Tongue (tissue), 2 donors: ENCODE data around the gene ACSS1. TPM values are rescaled to one million over a fixed set of nuclear protein-coding genes. Genes with fewer than 3 reads are reported as not detected.

Source experiments
- DNase-seq: peaks from one replicate; pipeline ENCODE4 v3.0.0-alpha.2; 2015
- total RNA-seq: library from RNA; depleted of rRNA; stranded (reverse); fragments of >200 nt; gene quantifications from one replicate; pipeline ENCODE4 v1.2.3, GENCODE V29; 2014

Gene ACSS1
- total RNA-seq, 1 donor from 2014 or later, result 21.3 TPM

GRCh38 chr20:25046181-25046641 is 11.7 kb downstream of the ACSS1 start:
- DNase-seq, result no peak

- DNase-seq, result no peak
Observed at GRCh38 chr20:25045343-25045712, 12.6 kb downstream of the ACSS1 start.

DNA sequence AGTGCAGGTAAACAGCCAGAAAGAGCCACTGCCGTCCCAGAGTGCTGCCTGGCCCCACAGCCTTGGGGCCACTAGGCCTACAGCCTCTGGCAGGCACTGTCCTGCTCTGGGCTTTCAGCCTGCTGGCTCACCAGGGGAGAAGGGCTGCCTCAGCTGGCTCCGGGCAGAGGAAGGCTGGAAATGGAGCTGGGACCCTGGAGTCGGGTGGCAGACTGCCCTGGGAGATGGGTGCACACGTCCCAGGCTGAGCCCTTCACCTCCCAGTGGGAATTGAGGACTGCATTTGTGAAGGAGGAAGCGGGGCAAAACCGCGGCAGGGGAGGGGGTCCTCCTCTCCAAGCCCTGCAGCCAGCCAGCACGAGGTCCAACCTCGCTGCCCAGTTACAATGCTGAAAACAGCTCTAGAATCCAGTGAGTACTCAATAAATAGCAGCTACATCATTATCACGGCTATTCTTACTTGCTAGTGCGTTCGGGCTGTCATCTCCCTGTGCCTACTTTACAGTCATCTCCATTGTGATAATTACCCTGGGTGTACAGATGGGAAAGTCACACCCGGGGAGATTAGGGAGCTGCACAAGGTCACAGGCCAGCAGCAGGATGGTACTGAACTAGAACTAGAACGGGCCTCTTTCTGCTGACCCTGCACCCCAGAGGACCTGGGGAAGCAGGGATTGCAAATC is 13.1 kb downstream of the ACSS1 start:
- no peak for DNase-seq

DNA sequence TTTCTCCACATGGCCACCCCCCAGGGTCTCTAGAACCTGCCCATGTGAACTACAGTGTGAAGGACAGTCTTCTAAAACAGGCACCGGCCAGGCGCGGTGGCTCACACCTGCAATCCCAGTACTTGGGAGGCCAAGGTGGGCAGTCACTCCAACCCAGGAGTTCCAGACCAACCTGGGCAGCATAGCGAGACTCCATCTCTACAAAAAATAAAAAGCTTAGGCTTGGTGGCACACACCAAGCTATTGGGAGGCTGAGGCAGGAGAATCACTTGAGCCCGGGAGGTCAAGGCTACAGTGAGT is 13.7 kb downstream of the ACSS1 start:
- no peak for DNase-seq

GRCh38 chr20:25043499-25044260 is 14.3 kb downstream of the ACSS1 start:
- no peak for DNase-seq

DNA sequence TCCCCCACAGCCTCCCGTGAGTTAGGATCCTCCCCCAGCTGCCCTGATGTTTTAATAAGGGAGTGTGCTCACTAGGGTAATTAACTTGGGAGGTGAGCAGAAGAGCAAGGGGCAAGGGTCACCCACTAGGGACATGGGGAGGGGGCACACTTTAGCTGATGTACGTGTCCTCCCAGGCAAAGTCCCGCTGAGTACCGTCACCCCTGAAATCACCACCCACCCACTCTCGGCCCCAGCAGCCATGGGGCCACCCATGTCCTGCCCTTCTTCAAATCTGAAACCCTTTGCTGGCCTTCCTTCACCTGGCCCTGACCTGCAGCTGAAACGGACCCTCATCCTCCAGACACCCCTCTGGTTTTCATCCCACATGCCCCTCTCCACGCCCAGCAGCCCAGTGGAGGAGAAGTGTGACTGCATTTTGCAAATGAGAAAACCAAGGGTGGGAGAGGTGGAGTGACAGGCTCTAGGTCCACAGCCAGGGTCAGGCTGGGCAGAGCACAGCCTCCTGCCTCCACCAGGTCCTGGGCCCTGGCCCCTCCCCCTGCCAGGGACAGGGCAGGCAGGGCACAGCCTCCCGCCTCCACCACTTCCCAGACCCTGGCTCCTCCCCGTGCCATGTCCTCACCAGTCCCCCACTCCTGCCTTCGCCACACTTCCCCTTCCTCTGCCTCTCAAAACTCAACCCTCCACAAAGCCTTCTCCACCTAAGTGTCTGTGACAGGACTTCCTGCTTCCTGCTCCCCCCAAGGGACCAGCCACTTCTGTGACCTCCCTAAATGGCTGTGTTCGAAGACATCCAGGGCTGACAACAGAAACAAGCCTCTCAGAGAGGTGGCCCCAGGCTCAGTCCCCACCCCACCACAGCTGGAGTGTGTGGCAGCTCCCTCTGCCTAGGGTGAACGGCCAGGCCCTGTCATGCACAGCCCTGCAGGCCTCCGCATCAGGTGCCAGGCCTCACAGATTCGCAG is 15.1 kb downstream of the ACSS1 start:
- DNase-seq, result no peak

GRCh38 chr20:25041813-25042530 is 16.0 kb downstream of the ACSS1 start:
- DNase-seq, result no peak

DNA sequence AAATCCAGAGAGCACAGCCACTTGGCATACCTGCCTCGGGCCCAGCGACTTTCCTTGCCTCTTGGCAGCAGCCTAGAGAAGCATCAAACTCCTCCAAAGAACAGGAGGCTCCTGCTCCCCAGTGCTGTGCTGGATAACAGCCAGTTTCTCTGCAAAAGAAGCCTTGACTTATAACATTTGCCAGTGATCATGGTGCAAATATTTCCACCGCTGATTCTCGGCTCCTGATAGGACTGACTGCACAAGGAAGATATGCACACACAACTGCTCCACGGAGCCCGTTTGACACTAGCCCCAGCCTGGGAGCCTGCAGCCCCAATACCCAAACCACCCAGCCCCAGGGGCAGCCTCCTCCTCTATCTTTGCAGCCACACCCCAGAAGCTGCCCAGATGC is 17.5 kb downstream of the ACSS1 start:
- peak; percentile 87 for DNase-seq

GRCh38 chr20:25039697-25040437 is 18.1 kb downstream of the ACSS1 start:
- peak; percentile 94 for DNase-seq

DNA sequence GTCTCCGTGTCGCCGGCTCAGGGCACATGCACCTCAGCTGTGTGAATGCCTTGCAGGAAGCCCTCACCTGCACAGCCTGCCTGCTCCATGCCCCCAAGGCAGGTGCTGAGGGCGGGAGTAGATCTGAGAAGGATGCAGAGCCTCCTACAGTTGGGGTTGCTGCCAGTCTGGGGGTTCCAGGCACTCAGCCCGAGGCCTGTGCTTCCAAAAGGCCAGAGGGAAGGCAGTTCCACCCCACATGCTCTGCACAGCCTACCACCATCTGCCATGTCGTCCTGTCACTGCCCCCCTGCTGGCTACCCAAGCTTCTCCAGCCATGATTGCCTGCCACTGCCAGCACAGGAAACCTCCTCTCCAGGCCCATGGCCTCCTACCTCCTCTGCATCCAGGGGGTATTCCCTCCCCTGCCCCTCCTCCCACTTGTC is 19.3 kb downstream of the ACSS1 start:
- DNase-seq, result no peak

DNA sequence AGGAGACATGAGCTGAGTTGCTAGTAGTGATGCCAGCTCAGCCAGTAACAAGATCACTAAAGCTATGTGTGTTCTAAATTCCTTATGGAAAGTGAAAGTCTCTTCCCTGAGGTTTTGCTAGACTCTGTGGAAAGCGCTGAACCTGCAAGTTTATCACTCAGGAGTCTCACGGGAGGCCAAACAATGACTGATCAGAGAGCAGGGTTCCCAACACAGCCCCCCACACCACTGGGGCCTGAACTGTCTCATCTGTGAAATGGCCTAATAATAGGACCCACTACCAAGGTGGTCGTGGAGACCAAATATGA is 19.9 kb downstream of the ACSS1 start:
- DNase-seq, result no peak

DNA sequence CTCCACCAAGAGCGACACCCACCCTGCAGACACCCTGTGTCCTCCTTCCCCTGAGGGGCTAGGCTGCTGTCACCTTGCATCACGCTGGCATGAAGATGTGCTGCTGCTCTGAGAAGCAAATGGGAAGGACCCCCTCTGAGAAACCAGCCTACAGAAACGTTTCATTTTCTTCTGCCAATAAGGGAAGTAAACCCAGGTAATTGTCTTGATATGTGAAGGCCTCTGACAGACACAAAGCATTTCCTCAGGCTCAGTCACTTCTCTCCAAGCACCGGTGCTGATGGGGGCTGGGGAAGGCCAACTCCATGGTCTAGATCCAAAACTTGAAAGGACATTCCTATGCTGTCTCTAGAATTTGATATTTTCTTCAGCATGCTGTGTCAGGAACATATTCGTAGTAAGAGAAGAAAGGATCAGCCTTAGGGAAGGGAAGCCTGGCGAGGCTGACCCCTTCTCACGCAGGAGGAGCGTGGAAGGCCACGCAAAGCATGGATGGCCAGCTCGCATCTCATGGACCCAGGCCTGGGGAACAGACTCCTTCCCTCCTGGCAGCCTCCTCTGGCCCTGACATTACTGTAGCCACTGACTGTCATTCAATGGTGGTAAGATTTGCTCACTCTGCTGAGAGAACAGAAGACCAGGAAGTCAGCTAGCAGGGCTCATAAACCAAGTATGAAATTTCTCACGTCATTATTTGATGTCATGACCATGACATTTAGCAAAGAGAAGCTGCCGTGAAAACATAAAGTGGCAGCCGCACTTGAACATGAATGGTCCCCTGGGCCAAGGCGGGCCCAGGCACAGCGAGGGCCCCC is 20.4 kb downstream of the ACSS1 start:
- no peak for DNase-seq

DNA sequence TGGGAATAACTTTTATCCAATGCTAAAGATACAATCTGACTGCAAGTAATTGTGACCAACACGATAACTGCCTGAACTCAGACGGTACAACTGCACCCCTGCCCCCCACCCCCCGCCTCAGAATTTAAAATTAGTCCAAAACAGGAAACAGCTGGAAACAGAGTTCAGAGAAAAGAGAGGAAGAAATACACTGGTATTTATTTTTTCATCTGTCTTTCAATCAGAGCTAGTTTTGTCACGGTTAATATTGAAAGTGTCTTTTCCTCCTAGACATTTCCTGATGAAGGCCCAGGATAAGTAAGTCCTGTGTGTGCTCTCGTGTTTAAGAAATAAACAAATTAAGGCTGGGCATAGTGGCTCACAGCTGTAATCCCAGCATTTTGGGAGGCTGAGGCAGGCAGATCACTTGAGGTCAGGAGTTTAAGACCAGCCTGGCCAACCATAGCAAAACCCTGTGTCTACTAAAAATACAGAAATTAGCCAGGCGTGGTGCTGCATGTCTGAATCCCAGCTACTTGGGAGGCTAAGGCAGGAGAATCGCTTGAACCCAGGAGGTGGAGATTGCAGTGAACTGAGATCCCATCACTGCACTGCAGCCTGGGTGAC is 21.5 kb downstream of the ACSS1 start:
- DNase-seq, result no peak

DNA sequence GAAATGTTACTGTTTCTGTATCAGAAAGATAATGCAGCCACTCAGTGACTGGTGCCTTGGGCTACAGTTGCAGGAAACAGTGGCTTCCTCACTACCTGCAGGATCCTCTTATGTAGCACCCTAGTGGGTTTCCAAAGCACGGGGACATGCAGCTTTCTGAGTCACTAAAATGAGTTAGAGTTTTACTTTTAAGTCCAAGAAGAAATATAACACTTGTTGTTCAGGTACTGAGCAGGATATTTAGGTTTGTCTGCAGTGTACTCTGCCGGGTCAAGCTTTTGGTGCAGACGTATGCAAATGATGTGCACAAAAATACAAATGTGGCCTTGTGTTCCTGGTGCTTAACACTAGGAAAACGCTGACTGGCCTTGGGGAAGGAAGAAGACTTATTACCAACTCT is 22.0 kb downstream of the ACSS1 start:
- DNase-seq, result no peak

DNA sequence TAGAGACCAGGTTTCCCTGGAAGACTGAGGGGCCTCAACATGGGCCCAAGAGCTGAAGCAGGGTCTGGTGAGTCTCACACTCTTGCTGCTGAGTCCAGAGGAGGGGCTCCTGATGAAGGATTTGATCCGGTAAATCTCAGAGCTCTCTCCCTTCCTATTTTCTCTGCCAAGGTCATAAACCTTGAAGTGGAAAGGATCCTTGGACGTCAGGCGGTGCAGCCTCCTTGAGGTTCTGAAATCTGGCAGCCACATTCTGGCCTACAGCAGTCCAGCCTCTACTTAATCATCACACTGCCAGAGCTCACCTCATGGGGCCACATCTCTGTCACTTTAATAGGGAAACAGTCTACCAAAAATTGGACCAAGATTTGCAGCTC is 24.0 kb downstream of the ACSS1 start:
- peak; percentile 69 for DNase-seq

GRCh38 chr20:25033265-25033923 is 24.5 kb downstream of the ACSS1 start:
- DNase-seq, result peak; percentile 80

DNA sequence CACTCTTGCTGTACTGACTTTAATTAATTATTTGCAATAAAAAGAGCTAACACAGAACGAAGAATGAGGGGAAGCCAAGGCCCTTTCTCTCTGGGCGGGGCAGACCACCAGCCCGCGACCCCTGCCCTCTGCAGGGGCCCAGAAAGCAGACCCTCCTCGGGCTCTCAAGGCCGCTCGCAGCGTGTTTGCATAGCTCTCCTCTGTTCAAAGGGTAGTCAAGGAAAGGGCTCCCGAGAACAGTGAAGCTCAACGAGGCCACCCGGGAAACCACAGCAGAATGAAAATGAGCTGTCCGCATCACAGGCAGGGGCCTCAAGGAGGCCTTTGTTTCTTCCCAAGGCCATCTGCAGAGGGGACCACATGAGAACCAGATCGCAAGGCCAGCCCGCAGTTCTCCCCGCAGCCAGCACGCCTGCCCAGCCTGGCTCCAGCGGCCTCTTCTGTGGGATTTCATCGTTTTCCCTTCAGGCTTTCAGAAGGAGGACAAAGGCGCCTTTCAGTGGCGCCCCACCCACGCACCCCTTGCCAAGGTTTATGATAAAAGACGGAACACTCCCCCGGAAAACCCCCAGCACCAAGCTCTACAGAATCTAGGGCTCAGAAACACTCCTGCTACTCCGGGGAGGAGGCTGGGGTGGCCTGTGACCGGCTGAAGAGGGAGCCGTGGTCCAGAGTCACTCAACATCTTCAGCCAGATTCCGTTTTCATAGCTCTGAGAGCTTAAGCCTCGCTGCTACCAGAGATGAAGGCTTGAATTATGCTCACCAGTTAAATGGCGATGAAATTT is 25.3 kb downstream of the ACSS1 start:
- DNase-seq, result peak; percentile 87

GRCh38 chr20:25032065-25032477 is 25.9 kb downstream of the ACSS1 start:
- DNase-seq, result no peak

DNA sequence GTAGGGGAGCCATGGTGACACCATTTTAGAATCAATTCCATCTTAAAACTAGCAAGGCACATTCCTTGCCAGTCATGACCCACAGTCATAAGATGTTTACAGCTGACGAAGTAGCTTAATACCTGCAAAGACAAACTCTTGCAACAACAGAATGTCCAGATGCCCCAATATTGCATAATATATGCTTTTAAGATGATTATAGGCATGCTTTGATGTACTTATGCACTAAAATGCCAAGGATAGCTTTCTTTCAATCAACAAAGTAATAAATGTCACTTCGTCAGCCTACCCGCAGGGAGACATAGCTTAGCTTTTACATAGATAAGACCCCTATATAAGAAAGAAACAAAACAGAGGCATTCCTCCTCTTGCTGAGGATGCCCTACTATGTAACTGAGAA is 26.7 kb downstream of the ACSS1 start:
- no peak for DNase-seq
